Measurements from ENCODE around the gene LRRC15. TPM values are rescaled to one million over a fixed set of nuclear protein-coding genes. Genes with fewer than 3 reads are reported as not detected.

Gene LRRC15
- total RNA-seq, 2 experiments from 2014 or later, result not detected

GRCh38 chr3:194306109-194306686 is 63.3 kb downstream of the LRRC15 start:
- TF ChIP-seq CTCF (conservative IDR thresholded peaks at IDR 0.05; ENCODE audit: low read length), result no peak
- TF ChIP-seq EZH2phosphoT487 (IDR thresholded peaks at IDR 0.05; ENCODE audit: borderline replicate concordance, low read depth, low read length), result no peak
- H3K36me3 ChIP-seq (ENCODE audit: insufficient read depth, low read length), result no peaks in the 10 kb centered on the region
- no peaks in the 10 kb centered on the region for H3K9me2 ChIP-seq (ENCODE audit: insufficient read depth, low read length)
- H3K4me1 ChIP-seq (ENCODE audit: insufficient read depth, low read length, poor library complexity, severe bottlenecking), result peaks cover 24% of the 10 kb centered on the region
- H3K4me2 ChIP-seq (ENCODE audit: low read length), result peak overlapping the region; percentile 52
- H2AFZ ChIP-seq (ENCODE audit: low read length), result no peak overlapping the region
- BruUV-seq (replicated peaks), result no TSS peak
- intact Hi-C loops (cut with micrococcal nuclease; ENCODE audit: unreplicated experiment), result loop anchor here (1.0 to 2.0 kb wide), 2 partner anchors 171 to 203 kb away; no protein-coding TSS in a partner anchor
- no peaks in the 10 kb centered on the region for H3K79me2 ChIP-seq (ENCODE audit: insufficient read depth, low read depth, low read length)
- H3K4me3 ChIP-seq (ENCODE audit: low read depth, low read length, poor library complexity, severe bottlenecking), result no peak overlapping the region
- POLR2A ChIA-PET, result interaction anchor here (0.6 kb wide), 1 partner anchor 522 kb away, joined by 3 read pairs; no protein-coding TSS in a partner anchor
- CTCF ChIA-PET (ENCODE audit: unreplicated experiment), result no interaction called here
- no peaks in the 10 kb centered on the region for H3K9me3 ChIP-seq (ENCODE audit: low read length)
- no peak overlapping the region for H3K27ac ChIP-seq (ENCODE audit: low read depth, low read length, poor library complexity, severe bottlenecking)
- no peaks in the 10 kb centered on the region for H4K20me1 ChIP-seq (ENCODE audit: insufficient read depth, low read length)
- peak; percentile 85 for DNase-seq (ENCODE audit: low spot score)

GRCh38 chr3:194305356-194306108 is 64.0 kb downstream of the LRRC15 start:
- no peak overlapping the region for H3K4me2 ChIP-seq (ENCODE audit: low read length)
- no peak overlapping the region for H3K27ac ChIP-seq (ENCODE audit: low read depth, low read length, poor library complexity, severe bottlenecking)
- no peak for TF ChIP-seq CTCF (conservative IDR thresholded peaks at IDR 0.05; ENCODE audit: low read length)
- no peak for TF ChIP-seq EZH2phosphoT487 (IDR thresholded peaks at IDR 0.05; ENCODE audit: borderline replicate concordance, low read depth, low read length)
- no TSS peak for BruUV-seq (replicated peaks)
- no peaks in the 10 kb centered on the region for H3K9me3 ChIP-seq (ENCODE audit: low read length)
- POLR2A ChIA-PET, result no interaction called here
- no peak overlapping the region for H2AFZ ChIP-seq (ENCODE audit: low read length)
- intact Hi-C loops (cut with micrococcal nuclease; ENCODE audit: unreplicated experiment), result loop anchor here (1.0 to 2.0 kb wide), 2 partner anchors 171 to 202 kb away; no protein-coding TSS in a partner anchor
- H4K20me1 ChIP-seq (ENCODE audit: insufficient read depth, low read length), result no peaks in the 10 kb centered on the region
- H3K79me2 ChIP-seq (ENCODE audit: insufficient read depth, low read depth, low read length), result no peaks in the 10 kb centered on the region
- no peaks in the 10 kb centered on the region for H3K36me3 ChIP-seq (ENCODE audit: insufficient read depth, low read length)
- CTCF ChIA-PET (ENCODE audit: unreplicated experiment), result no interaction called here
- peaks cover 24% of the 10 kb centered on the region for H3K4me1 ChIP-seq (ENCODE audit: insufficient read depth, low read length, poor library complexity, severe bottlenecking)
- no peaks in the 10 kb centered on the region for H3K9me2 ChIP-seq (ENCODE audit: insufficient read depth, low read length)
- no peak for DNase-seq (ENCODE audit: low spot score)
- no peak overlapping the region for H3K4me3 ChIP-seq (ENCODE audit: low read depth, low read length, poor library complexity, severe bottlenecking)

Other genes starting within 250 kb of the LRRC15 start
- 0.72 and 1.1 TPM in 2 replicates for gene HES1, start 233.6 kb downstream of the LRRC15 start, total RNA-seq (2014; rRNA removed; shearing (Covaris generic))
- gene HES1, start 233.6 kb downstream of the LRRC15 start, total RNA-seq (2022), result 3.0 and 3.4 TPM in 2 replicates
- gene CPN2, start 18.4 kb downstream of the LRRC15 start, total RNA-seq (2014; rRNA removed; shearing (Covaris generic)), result not detected in 2 replicates
- not detected in 2 replicates for gene CPN2, start 18.4 kb downstream of the LRRC15 start, total RNA-seq (2022)
- gene GP5, start 29.5 kb upstream of the LRRC15 start, total RNA-seq (2014; rRNA removed; shearing (Covaris generic)), result 0.03 TPM in 1 of 2 replicates, not detected in the other
- not detected in 2 replicates for gene GP5, start 29.5 kb upstream of the LRRC15 start, total RNA-seq (2022)
- 84.5 and 103 TPM in 2 replicates for gene ATP13A3, start 117.3 kb upstream of the LRRC15 start, total RNA-seq (2014; rRNA removed; shearing (Covaris generic))
- 69.5 and 79.5 TPM in 2 replicates for gene ATP13A3, start 117.3 kb upstream of the LRRC15 start, total RNA-seq (2022)